ENCODE data around the gene PLEKHA1.

DNA sequence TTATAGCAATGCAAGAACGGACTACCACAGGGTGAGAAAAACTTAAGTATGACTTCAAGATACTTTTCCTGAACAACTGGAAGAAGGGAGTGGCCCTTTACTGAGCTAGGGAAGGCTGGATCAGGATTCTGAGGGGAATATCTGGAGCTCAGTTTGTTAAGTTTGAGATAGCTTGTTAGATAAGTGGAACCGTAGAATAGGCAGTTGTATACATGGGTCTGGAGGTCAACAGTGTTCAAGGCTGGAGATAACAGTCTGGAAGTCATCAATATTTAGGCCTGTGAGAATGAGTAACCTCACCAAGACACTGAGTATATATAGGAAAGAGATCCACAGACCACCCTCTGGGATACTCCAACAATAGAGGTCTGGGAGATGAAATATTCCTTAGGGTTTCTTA, 7.2 kb downstream of the PLEKHA1 start:
- TF ChIP-seq CTCF (IDR thresholded peaks at IDR 0.05): no peak
- no peak for TF ChIP-seq POLR2AphosphoS5 (IDR thresholded peaks at IDR 0.05)
- no peak for TF ChIP-seq POLR2A (IDR thresholded peaks at IDR 0.05)
